ENCODE measurements around the gene LRRK2. TPM values are rescaled to one million over a fixed set of nuclear protein-coding genes. Genes with fewer than 3 reads are reported as not detected.

Gene LRRK2
- total and polyA plus RNA-seq, 10 of the 15 experiments (the other 5 are each of a cell fraction or from before 2014, with no cell fraction given), result 0.80 to 32.6 (median 1.4) TPM

GRCh38 chr12:40202095-40203059 is 22.4 kb upstream of the LRRK2 start:
- no peaks in the 10 kb centered on the region for H3K27me3 ChIP-seq (replicated peaks in 1 of 2; ENCODE audit: control insufficient read depth in 2 of 2, insufficient read depth in 2 of 2, low read length in 1 of 2)
- H3K79me2 ChIP-seq (ENCODE audit: control insufficient read depth, insufficient read depth, low read length), result no peaks in the 10 kb centered on the region
- no peak overlapping the region for H3K27ac ChIP-seq (ENCODE audit: control insufficient read depth, insufficient read depth)
- in situ Hi-C loops (cut with MboI), result no loop called here
- H3K4me1 ChIP-seq (ENCODE audit: control insufficient read depth, insufficient read depth, low read length), result no peaks in the 10 kb centered on the region
- no TSS peak for BruUV-seq (replicated peaks)
- H3K4me3 ChIP-seq, result no peak overlapping the region
- FAIRE-seq (no peak), DNase-seq (ENCODE audit: low read depth, low spot score) (no peak), ATAC-seq (peak; percentile 79)
- SMC1A ChIA-PET (ENCODE audit: uncharacterized antibody, unreplicated experiment), result interaction anchor here (0.6 to 4.7 kb wide), 20 partner anchors 10 to 115 kb away, joined by 3 to 42 read pairs (median 6); partner anchors contain the start of gene LRRK2
- 0% methylated on average over 1 of the region's 1 CpG for WGBS (ENCODE audit: insufficient coverage, insufficient replicate concordance, low lambda C conversion rate, missing lambda C conversion rate)
- H3K36me3 ChIP-seq (ENCODE audit: control insufficient read depth in 2 of 2, insufficient read depth in 2 of 2, low read length in 1 of 2), result no peaks in the 10 kb centered on the region
- POLR2A ChIA-PET, result interaction anchor here (0.8 to 3.9 kb wide), 5 partner anchors 9 to 28 kb away, joined by 3 to 15 read pairs (median 7); partner anchors contain the start of gene LRRK2
- CTCF ChIA-PET, result interaction anchor here (0.6 to 1.7 kb wide), 9 partner anchors 8 to 350 kb away, joined by 3 to 6 read pairs (median 3); no protein-coding TSS in a partner anchor
- no peaks in the 10 kb centered on the region; the same call in 2 of the 3 replicates for H3K9me3 ChIP-seq (replicated peaks; ENCODE audit: control insufficient read depth, insufficient read depth, low read length)
- no peaks in the 10 kb centered on the region for H4K20me1 ChIP-seq (ENCODE audit: control insufficient read depth, insufficient read depth)
- RAD21 ChIA-PET (ENCODE audit: unreplicated experiment), result interaction anchor here (0.6 to 2.9 kb wide), 14 partner anchors 10 to 112 kb away, joined by 3 to 30 read pairs (median 6); partner anchors contain the start of gene LRRK2
- H2AFZ ChIP-seq (ENCODE audit: control insufficient read depth, low read depth, low read length), result no peak overlapping the region
- no peak overlapping the region for H3K9ac ChIP-seq (ENCODE audit: control insufficient read depth, insufficient read depth, low read length)
- intact Hi-C loops (cut with micrococcal nuclease; ENCODE audit: unreplicated experiment), result no loop called here
- no peak overlapping the region for H3K4me2 ChIP-seq (ENCODE audit: control insufficient read depth, insufficient read depth)
- TF ChIP-seq BRCA1 (IDR thresholded peaks at IDR 0.05; ENCODE audit: low read depth, low read length) (no peak), NR2F1 (conservative IDR thresholded peaks at IDR 0.05) (peak; percentile 84), ZBTB40 (IDR thresholded peaks at IDR 0.05; ENCODE audit: borderline replicate concordance) (0 out of 2 replicates have a peak, but pooled peaks have one; percentile 23), CREM (IDR thresholded peaks at IDR 0.05; ENCODE audit: low read depth) (no peak), ZNF217 (IDR thresholded peaks at IDR 0.05) (peak; percentile 89), SKIL (IDR thresholded peaks at IDR 0.05; ENCODE audit: low read depth, poor library complexity, severe bottlenecking) (peak; percentile 58), TCF12 (IDR thresholded peaks at IDR 0.05; ENCODE audit: low read depth, low read length) (no peak), ATF2 (IDR thresholded peaks at IDR 0.05; ENCODE audit: low read length) (peak; percentile 60), BHLHE40 (IDR thresholded peaks at IDR 0.05; ENCODE audit: borderline replicate concordance in 1 of 2, low read depth in 2 of 2, low read length in 1 of 2) (peak in 1 of 2 experiments; percentile 29; a peak in 1 of 4 replicates), SPI1 (IDR thresholded peaks at IDR 0.05; ENCODE audit: borderline replicate concordance, insufficient read depth, low read depth, low read length) (no peak), MEF2A (IDR thresholded peaks at IDR 0.05; ENCODE audit: insufficient read depth, low read depth, low read length) (peak; percentile 86), TBL1XR1 (IDR thresholded peaks at IDR 0.05; ENCODE audit: low read depth, low read length) (no peak), ZNF622 (IDR thresholded peaks at IDR 0.05) (no peak), GATAD2B (conservative IDR thresholded peaks at IDR 0.05; ENCODE audit: low read depth) (0 out of 2 replicates have a peak, but pooled peaks have one; percentile 20)
